Osteoblast (primary cell): ENCODE data around the gene KANSL1. TPM values are rescaled to one million over a fixed set of nuclear protein-coding genes. Genes with fewer than 3 reads are reported as not detected.

ENCODE experiments used
- DNase-seq: peaks from one replicate; pipeline ENCODE4 v3.0.0; 2011; ENCODE audit warnings: low spot score, mixed read lengths; ENCODE audit not compliant: insufficient read length; ENCODE audit errors: missing footprints
- H2AFZ ChIP-seq: 2 replicates; pipeline ENCODE4 v1.6.0; 2011; ENCODE audit warnings: mild to moderate bottlenecking, low read length
- H3K27ac ChIP-seq: 2 replicates; pipeline ENCODE4 v1.5.1; 2011; ENCODE audit warnings: mild to moderate bottlenecking, low read depth, low read length, moderate library complexity
- H3K27me3 ChIP-seq: 2 replicates; pipeline ENCODE4 v1.6.0; 2012; ENCODE audit warnings: mild to moderate bottlenecking, control low read depth, inconsistent platforms, low read length, moderate library complexity; ENCODE audit not compliant: insufficient read depth
- H3K36me3 ChIP-seq: 2 replicates; pipeline ENCODE4 v1.5.1; 2011; ENCODE audit warnings: mild to moderate bottlenecking, low read length, control low read depth, moderate library complexity; ENCODE audit not compliant: insufficient read depth
- H3K4me1 ChIP-seq: 2 replicates; pipeline ENCODE4 v1.5.1; 2011; ENCODE audit warnings: mild to moderate bottlenecking, low read length, control low read depth, moderate library complexity; ENCODE audit not compliant: insufficient read depth
- H3K4me2 ChIP-seq: 2 replicates; pipeline ENCODE4 v1.6.0; 2011; ENCODE audit warnings: mild to moderate bottlenecking, low read length; ENCODE audit not compliant: insufficient read depth
- H3K4me3 ChIP-seq: fragments of 200-600 bp; sonication (generic); 3 replicates; pipeline ENCODE4 v1.5.1; 2012; ENCODE audit warnings: mild to moderate bottlenecking, low read length, inconsistent platforms; ENCODE audit not compliant: insufficient read depth
- H3K79me2 ChIP-seq: 2 replicates; pipeline ENCODE4 v1.6.0; 2012; ENCODE audit warnings: mild to moderate bottlenecking, low read length, control low read depth, inconsistent platforms; ENCODE audit not compliant: insufficient read depth
- H3K9me3 ChIP-seq: 2 replicates; pipeline ENCODE4 v1.5.1; 2011; ENCODE audit warnings: low read depth, low read length, control low read depth
- H4K20me1 ChIP-seq: 2 replicates; pipeline ENCODE4 v1.6.0; 2012; ENCODE audit warnings: mild to moderate bottlenecking, low read length, control low read depth; ENCODE audit not compliant: insufficient read depth
- CTCF ChIP-seq: IDR thresholded peaks from 2 replicates; pipeline ENCODE4 v1.5.1; 2011; ENCODE audit warnings: mild to moderate bottlenecking, low read depth, low read length, moderate library complexity; ENCODE audit errors: extremely low read depth
- total RNA-seq: library from RNA; depleted of rRNA; stranded (reverse); fragments of >200 nt; gene quantifications from 2 replicates; pipeline ENCODE4 v1.2.3, GENCODE V29; 2012

The KANSL1 gene
- total RNA-seq, 1 donor: 151 TPM

- DNase-seq: no peak
- peaks cover 31% of the 10 kb centered on the region for H4K20me1 ChIP-seq
- no peak overlapping the region for H3K27ac ChIP-seq
- no peaks in the 10 kb centered on the region for H3K4me1 ChIP-seq
- H3K4me3 ChIP-seq: no peak overlapping the region
- no peaks in the 10 kb centered on the region for H3K27me3 ChIP-seq
- no peak for TF ChIP-seq CTCF
- H2AFZ ChIP-seq: no peak overlapping the region
- peaks cover 6% of the 10 kb centered on the region for H3K36me3 ChIP-seq
- H3K4me2 ChIP-seq: no peak overlapping the region
- H3K79me2 ChIP-seq: peaks cover 80% of the 10 kb centered on the region
- H3K9me3 ChIP-seq: no peaks in the 10 kb centered on the region
Measured at GRCh38 chr17:46080118-46081017, 112.9 kb downstream of the KANSL1 start.

- no peak overlapping the region for H2AFZ ChIP-seq
- H3K4me1 ChIP-seq: peaks cover 3% of the 10 kb centered on the region
- H3K4me2 ChIP-seq: no peak overlapping the region
- TF ChIP-seq CTCF: no peak
- H3K36me3 ChIP-seq: peaks cover 6% of the 10 kb centered on the region
- H3K27ac ChIP-seq: no peak overlapping the region
- peak; percentile 19 for DNase-seq
- peaks cover 24% of the 10 kb centered on the region for H4K20me1 ChIP-seq
- H3K79me2 ChIP-seq: peaks cover 79% of the 10 kb centered on the region
- H3K4me3 ChIP-seq: no peak overlapping the region
- no peaks in the 10 kb centered on the region for H3K9me3 ChIP-seq
- no peaks in the 10 kb centered on the region for H3K27me3 ChIP-seq
Measured at GRCh38 chr17:46078675-46079074, 114.6 kb downstream of the KANSL1 start.

- Histone ChIP-seq H3K79me2 (peaks cover 80% of the 10 kb centered on the region), H3K27ac (no peak overlapping the region), H4K20me1 (peaks cover 17% of the 10 kb centered on the region), H3K4me1 (peaks cover 19% of the 10 kb centered on the region), H3K4me2 (no peak overlapping the region), H3K9me3 (no peaks in the 10 kb centered on the region), H3K36me3 (peaks cover 2% of the 10 kb centered on the region), H3K4me3 (no peak overlapping the region), H3K27me3 (no peaks in the 10 kb centered on the region), H2AFZ (no peak overlapping the region)
- no peak for TF ChIP-seq CTCF
- DNase-seq: no peak
Measured at GRCh38 chr17:46074540-46074939, 118.7 kb downstream of the KANSL1 start.

GRCh38 chr17:46072998-46073397 lies 120.2 kb downstream of the KANSL1 start:
- peaks cover 14% of the 10 kb centered on the region for H4K20me1 ChIP-seq

More at GRCh38 chr17:46072998-46073397, 120.2 kb downstream of the KANSL1 start:
- Histone ChIP-seq H3K27me3 (no peaks in the 10 kb centered on the region), H3K9me3 (no peaks in the 10 kb centered on the region), H3K79me2 (peaks cover 80% of the 10 kb centered on the region), H3K27ac (peak overlapping the region; percentile 54), H3K4me3 (no peak overlapping the region), H3K36me3 (no peaks in the 10 kb centered on the region), H3K4me2 (peak overlapping the region; percentile 40), H3K4me1 (peaks cover 19% of the 10 kb centered on the region), H2AFZ (no peak overlapping the region)
- DNase-seq: peak; percentile 39
- no peak for TF ChIP-seq CTCF
